Endometrial microvascular endothelial cells (primary cell): ENCODE results near the gene BANK1. TPM values are rescaled to one million over a fixed set of nuclear protein-coding genes. Genes with fewer than 3 reads are reported as not detected.

Source experiments
- in situ Hi-C: cut with HindIII; loops from 2 replicates; pipeline ENCODE4 v1.10.0; 2017; ENCODE audit warnings: low sequenced_read_pairs, low pct_unique_long_range_greater_than_20kb; ENCODE audit errors: inconsistent ontology term
- total RNA-seq: library from RNA; depleted of rRNA; stranded (reverse); fragments of >200 nt; gene quantifications from one replicate; pipeline ENCODE4 v1.2.3, GENCODE V29; 2015; ENCODE audit errors: inconsistent ontology term

Gene BANK1
- total RNA-seq, 1 donor from 2014 or later: under 0.01 TPM

GRCh38 chr4:101989551-101989950 is 199.0 kb downstream of the BANK1 start:
- in situ Hi-C loops: no loop called here

DNA sequence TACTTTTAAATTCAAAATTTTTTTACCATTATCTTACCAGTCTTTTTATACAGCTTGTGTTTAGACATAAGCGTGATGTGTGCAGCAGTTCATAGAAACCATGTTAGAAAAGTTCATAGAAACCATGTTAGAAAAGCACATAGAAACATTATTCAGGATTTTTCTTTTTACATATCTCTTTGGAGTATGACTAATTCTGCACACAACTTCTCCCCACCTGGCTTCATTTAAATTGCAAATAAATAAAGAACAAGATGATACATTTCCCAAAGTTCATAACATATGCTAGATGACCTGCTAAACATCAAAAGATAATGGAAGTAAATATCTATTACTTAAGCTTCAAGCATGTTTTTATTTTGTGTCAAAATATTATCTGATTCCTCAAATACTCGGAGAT is 201.9 kb downstream of the BANK1 start:
- in situ Hi-C loops: no loop called here

- in situ Hi-C loops: no loop called here
Observed at GRCh38 chr4:101993002-101993841, 202.7 kb downstream of the BANK1 start.

DNA sequence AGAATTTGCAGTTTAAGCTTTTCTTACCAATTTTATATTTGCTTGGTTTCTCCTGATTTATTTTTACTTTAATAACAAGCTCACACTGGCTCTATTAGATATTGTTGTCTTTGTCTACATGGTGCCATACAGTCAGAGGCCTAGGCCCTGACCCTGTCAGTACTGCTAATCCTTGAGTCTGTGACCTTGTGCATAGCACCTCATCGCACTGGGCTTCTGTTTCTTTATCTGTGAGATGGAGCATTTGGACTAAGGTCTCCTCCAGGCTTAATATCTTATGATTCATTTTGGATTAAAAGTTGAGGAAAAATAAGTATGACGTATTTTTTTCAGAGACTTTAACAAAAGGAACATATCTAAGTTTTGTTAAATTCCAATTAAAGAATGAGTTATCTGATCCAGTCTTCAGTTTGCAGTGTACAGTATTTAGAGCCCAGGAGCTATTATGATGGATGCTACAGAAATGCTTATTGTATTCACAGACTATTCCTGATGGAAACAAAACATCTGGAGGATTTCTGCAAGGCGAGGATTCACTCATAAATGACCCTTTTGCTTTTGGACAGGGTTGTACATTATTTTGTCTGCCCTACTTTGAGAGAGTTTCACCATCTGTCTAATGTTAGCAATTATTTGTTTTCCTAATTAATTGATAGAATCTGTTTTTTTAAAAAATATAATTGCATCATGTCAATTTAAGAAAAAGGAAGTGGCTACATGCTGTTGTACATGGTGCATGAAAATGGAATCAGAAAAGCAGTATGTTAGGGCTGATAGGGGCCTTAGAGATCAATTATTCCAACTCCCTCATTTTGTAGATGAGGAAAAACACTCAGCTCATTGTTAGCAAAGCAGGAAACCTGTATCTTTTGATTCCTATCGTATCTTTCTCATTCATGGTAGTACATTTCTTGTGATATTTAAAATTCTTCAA is 203.6 kb downstream of the BANK1 start:
- in situ Hi-C loops: no loop called here

DNA sequence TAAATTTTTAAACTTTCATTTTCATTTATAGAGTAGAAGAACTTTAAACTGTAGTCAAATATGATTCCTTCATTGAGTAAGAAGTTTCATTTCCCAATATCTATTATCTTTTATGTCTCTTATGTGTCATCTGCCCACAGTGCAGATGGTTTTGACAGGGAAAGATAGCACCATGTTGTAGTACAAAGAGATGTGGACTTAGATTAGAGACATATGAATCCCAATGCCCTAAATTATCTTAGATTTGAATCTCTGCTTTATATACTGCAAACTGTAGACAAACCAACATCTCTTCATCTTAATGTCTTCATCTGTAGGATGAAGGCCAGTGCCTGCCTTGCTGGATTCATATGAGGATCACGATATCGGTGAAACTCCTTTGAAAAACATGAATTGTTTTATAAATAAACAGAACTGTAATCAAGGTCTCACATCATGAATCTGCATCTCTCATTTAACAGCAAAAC is 217.5 kb downstream of the BANK1 start:
- in situ Hi-C loops: no loop called here

GRCh38 chr4:102008711-102009110 is 218.2 kb downstream of the BANK1 start:
- in situ Hi-C loops: no loop called here

DNA sequence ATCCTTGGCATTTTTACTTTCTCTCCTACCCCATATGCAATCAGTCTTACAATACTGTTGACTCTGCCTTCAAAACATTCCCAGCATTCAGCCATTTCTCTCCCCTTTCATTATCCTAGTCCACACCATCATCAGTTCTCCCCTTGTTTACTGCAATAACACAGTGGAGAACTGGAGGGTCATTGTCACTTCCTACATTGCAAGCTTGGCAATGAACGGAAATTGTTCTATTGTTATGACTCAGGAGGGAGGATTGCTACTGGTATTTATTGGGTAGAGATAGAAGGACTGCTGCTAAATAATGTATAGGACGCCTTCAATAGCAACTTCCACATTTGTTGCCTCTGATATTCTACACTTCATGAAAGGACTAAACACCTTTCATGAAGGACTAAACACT is 231.8 kb downstream of the BANK1 start:
- in situ Hi-C loops: no loop called here

GRCh38 chr4:102027961-102028360 is 237.4 kb downstream of the BANK1 start:
- in situ Hi-C loops: no loop called here

GRCh38 chr4:102031406-102031805 is 240.9 kb downstream of the BANK1 start:
- in situ Hi-C loops: no loop called here

DNA sequence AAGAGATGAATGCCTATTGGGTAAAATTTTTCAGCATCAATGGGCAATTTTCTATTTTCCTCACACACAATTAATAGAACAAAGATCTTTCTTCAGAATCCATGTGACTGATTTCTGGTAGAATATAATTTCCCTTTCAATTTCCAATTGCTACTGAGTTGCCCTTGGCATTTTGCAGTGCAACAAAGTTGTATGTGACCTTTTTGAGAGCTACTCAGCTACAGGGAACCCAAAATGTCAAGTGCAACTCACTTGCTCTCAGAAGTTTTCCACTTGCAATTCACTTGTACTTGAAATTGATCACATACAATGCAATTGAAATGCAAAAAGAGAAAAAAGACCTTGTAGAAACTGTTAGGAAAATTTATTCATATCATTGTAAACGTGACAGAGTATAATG is 245.5 kb downstream of the BANK1 start:
- in situ Hi-C loops: no loop called here

DNA sequence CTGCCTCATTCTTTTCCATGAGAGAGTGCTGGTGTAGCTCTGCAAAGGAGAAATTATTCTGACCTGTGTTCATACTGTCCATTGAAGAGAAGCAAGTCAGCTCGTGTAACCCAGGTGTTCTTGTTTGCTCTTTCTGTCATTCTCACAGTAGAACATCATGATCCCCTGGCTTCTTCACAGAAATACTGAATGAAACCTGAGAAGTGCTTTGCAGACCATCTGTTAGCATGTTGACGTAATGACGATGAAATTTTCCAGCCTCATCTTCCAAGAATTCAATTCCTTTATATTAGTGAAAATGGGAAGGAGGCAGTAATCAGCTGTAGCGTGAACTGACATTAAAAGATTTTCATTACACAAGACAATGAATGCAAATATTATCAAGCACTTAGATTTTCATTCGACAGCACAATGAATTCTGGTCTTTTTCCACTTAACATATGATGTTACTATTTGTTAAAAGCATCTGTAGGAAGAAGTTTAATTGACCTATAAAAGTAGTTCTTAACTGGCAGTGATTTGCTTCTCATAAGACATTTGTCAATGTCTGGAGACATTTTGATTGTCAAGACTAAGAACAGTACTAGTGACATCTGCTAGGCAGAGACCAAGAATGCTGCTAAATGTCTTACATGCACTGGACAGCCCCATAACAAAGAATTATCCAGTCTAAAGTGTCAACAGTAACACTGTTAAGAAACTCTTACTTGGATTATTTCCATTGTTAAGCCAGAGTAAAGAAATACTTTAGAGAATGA is 246.3 kb downstream of the BANK1 start:
- in situ Hi-C loops: no loop called here

DNA sequence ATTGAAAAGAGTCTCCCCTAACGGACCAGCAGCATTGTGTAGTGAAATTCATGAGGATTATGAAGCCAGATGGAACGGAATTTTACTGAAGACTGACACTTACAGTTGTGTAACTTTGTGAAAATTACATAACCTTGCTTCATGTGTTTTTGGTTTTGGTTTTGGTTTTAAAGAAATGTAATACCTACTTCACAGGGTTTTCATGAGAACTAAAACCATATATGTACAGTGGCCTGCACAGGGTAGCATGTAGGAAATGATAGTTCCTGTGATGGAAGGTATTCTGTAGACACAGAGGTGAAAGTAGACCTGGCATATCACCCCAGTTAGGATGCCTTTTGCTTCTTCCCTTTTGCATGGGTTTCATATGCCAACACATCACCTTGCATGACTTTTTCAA is 247.0 kb downstream of the BANK1 start:
- in situ Hi-C loops: no loop called here

DNA sequence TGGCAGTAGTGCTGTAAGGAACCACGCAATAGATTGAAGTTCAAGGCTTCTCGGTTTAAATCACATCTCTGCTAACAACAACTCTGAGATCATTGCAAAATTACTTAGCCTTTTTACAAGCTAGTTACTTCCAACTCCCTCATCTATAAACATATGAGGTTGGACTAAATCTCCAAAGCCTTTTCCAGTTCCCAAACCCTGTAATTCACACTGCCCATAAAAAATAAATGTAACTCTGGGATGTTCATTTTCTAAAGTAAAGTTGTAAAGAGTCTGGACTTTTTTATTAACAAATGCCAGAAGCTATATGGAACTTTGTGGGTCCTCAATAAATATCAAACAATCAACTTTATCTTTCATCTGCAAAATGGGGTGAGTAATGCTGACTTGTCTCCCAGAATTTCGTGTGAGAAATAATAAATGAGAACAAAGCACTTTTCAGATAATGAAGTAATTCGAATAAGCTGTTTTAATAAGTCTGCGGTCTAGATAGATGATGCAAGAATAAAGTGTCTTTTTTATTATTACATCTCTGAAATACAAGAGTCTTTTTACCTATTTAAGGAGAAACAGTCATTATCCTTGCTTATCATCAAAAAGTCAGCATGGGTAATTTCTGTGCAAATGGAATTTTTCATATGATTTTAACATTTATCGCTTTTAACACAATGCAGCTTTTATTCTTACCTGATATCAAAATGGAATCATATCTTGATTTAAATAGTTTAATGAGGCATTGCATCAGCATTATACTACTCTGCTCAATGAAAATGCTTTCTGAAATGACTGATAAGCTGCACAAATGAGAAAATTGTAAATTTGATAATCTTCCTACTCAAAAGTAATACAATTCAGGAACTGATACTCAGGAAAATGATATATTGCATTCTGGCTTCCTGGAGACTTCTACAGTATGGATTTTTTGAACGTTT is 252.6 kb downstream of the BANK1 start:
- in situ Hi-C loops: no loop called here

DNA sequence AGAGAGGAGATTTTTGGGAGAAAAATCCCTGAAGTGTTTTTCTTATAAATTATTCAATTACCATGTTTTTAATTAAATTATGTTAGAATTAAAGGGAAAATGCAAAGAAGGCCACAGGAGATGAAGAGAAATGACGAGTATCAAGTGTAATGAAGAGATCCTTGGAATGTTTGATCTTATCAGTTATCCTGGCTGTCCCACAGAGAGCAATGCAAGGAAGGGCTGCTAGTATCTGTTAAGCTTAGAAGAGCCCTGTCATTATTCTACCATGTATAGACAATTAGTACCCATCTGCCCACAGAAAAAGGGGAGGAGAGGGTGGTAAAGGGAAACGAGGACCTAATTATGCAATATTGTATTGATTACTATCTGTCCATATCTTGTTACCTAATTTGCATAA is 257.1 kb downstream of the BANK1 start:
- in situ Hi-C loops: no loop called here

DNA sequence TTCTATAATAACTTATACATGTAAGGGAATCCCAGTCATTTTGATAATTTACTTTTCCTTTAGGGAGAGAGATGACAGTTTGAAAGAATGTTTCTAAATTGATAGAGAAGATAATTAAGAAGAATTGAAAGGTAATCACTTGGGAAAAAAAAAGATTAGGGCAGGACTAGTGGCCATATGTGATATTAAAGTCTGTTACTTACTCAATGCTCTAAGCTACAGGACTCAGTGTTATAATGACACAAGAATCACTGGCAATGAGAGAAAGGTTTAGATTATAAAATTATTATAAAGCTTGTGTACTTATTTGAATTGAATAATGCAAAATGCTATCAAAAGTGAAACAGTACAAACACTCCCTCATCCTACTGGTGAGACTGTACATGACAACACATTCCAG is 265.3 kb downstream of the BANK1 start:
- in situ Hi-C loops: no loop called here

DNA sequence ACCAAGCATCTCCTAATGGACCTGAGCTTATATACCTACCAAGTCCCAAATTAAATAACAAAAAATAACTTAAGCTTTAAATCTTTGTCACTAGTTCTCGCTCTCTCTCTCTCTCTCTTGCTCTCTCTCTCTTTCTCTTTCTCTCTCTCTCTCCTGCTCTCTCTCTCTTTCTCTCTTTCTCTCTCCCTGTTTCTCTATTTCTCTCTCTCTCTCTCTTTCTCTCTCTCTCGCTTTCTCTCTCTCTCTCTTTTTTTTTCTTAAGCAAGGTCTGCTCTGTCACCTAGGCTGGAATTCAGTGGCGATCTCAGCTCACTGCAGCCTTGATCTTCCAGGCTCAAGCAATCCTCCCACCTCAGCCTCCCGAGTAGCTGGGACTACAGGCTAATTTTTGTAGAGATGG is 266.6 kb downstream of the BANK1 start:
- in situ Hi-C loops: no loop called here

DNA sequence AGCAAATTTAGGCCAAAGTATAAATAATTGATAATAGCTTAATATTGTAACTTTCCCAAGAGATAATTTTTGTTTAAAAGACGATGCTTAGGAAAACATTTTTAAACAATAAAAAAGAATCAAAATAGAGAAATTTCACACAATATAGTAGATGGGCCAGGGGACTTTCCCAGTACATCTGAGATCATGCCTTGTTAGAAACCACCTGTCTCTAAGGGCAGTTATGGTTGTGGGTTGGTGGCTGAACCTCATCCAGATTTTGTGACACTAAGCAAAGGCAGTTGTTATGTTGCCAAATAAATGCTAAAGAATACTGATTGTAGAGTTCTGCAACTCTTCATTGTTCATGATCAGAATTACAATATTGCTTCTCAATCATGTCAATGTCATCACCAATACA is 270.6 kb downstream of the BANK1 start:
- in situ Hi-C loops: no loop called here

- in situ Hi-C loops: no loop called here
Observed at GRCh38 chr4:102064747-102065442, 274.4 kb downstream of the BANK1 start.
